ENCODE measurements around the gene MECP2.

The MECP2 gene

GRCh38 chrX:154084449-154085300 is 12.8 kb downstream of the MECP2 start:
- no peak overlapping the region for H3K4me3 ChIP-seq (ENCODE audit: low read depth, low read length)
- DNase-seq (ENCODE audit: low read depth), result no peak
- TF ChIP-seq CTCF (IDR thresholded peaks at IDR 0.05; ENCODE audit: control insufficient read depth, extremely low read depth, insufficient read depth), result no peak

- DNase-seq (ENCODE audit: low read depth), result no peak
- no peak for TF ChIP-seq CTCF (IDR thresholded peaks at IDR 0.05; ENCODE audit: control insufficient read depth, extremely low read depth, insufficient read depth)
- no peak overlapping the region for H3K4me3 ChIP-seq (ENCODE audit: low read depth, low read length)
Observed at GRCh38 chrX:154083126-154083517, 14.4 kb downstream of the MECP2 start.

- no peak overlapping the region for H3K4me3 ChIP-seq (ENCODE audit: low read depth, low read length)
- TF ChIP-seq CTCF (IDR thresholded peaks at IDR 0.05; ENCODE audit: control insufficient read depth, extremely low read depth, insufficient read depth), result no peak
- DNase-seq (ENCODE audit: low read depth), result no peak
Observed at GRCh38 chrX:154082396-154083125, 15.0 kb downstream of the MECP2 start.

- no peak for TF ChIP-seq CTCF (IDR thresholded peaks at IDR 0.05; ENCODE audit: control insufficient read depth, extremely low read depth, insufficient read depth)
Observed at GRCh38 chrX:154077101-154077500, 20.4 kb downstream of the MECP2 start.

GRCh38 chrX:154074199-154074598 is 23.3 kb downstream of the MECP2 start:
- no peak for TF ChIP-seq CTCF (IDR thresholded peaks at IDR 0.05; ENCODE audit: control insufficient read depth, extremely low read depth, insufficient read depth)
- DNase-seq (ENCODE audit: low read depth), result no peak
- H3K4me3 ChIP-seq (ENCODE audit: low read depth, low read length), result no peak overlapping the region

More at GRCh38 chrX:154077101-154077500, 20.4 kb downstream of the MECP2 start:
- H3K4me3 ChIP-seq (ENCODE audit: low read depth, low read length), result no peak overlapping the region
- DNase-seq (ENCODE audit: low read depth), result no peak

- no peak for TF ChIP-seq CTCF (IDR thresholded peaks at IDR 0.05; ENCODE audit: control insufficient read depth, extremely low read depth, insufficient read depth)
- DNase-seq (ENCODE audit: low read depth), result no peak
- H3K4me3 ChIP-seq (ENCODE audit: low read depth, low read length), result no peak overlapping the region
Observed at GRCh38 chrX:154072192-154072591, 25.3 kb downstream of the MECP2 start.

Measured in LNCaP clone FGC (cell line).